HEK293 (cell line): ENCODE data around the gene PGC.

ENCODE experiments used
- CTCF ChIA-PET: fragments of 350-600 bp; formaldehyde crosslinking; extraction: SDS; loops from one replicate; lab custom pipeline; 2021; ENCODE audit warnings: antibody characterized with exemption; lab: Yijun Ruan, JAX
- POLR2A ChIA-PET: fragments of 300-600 bp; formaldehyde crosslinking; extraction: SDS; loops from one replicate; lab custom pipeline; 2020; ENCODE audit warnings: antibody characterized with exemption, inconsistent platforms; lab: Yijun Ruan, JAX
- H3K27ac ChIP-seq: fragments of 200-500 bp; sonication (Bioruptor generic); 2 replicates; pipeline ENCODE4 v1.5.1; 2014; ENCODE audit warnings: low read depth, low read length, control low read depth, inconsistent platforms; ENCODE audit errors: extremely low read depth
- H3K36me3 ChIP-seq, 2 experiments: fragments of 200-500 bp in 1 of 2; sonication (Bioruptor generic) in 1 of 2; 1 replicate in 1 of 2; 2 replicates in 1 of 2; pipeline ENCODE4 v1.5.1; 2014 to 2017; ENCODE audit warnings: inconsistent platforms in 2 of 2, low read length in 2 of 2; ENCODE audit not compliant: control insufficient read depth in 2 of 2, insufficient read depth in 1 of 2
- H3K4me1 ChIP-seq: fragments of 200-500 bp; sonication (Bioruptor generic); 2 replicates; pipeline ENCODE4 v1.5.1; 2014; ENCODE audit warnings: mild to moderate bottlenecking, low read length, inconsistent platforms; ENCODE audit not compliant: control insufficient read depth, insufficient read depth
- H3K4me3 ChIP-seq: 2 replicates; pipeline ENCODE4 v1.5.1; 2011; ENCODE audit warnings: low read depth, mild to moderate bottlenecking, control low read depth, low read length, moderate library complexity
- H3K9me3 ChIP-seq: fragments of 200-500 bp; sonication (Bioruptor generic); 2 replicates; pipeline ENCODE4 v1.5.1; 2014; ENCODE audit warnings: low read depth, low read length, inconsistent platforms; ENCODE audit not compliant: control insufficient read depth, insufficient read depth
- BCL11A ChIP-seq: fragments of 450-650 bp; formaldehyde crosslinking; IDR thresholded peaks from 2 replicates; pipeline ENCODE4 v1.5.1; 2016; ENCODE audit warnings: low read depth, missing biosample characterization, missing genetic modification characterization
- EGR2 ChIP-seq: fragments of 450-650 bp; formaldehyde crosslinking; IDR thresholded peaks from 2 replicates; pipeline ENCODE4 v1.5.1; 2016; ENCODE audit warnings: low read depth, missing biosample characterization, missing genetic modification characterization
- SCRT2 ChIP-seq: fragments of 450-650 bp; formaldehyde crosslinking; IDR thresholded peaks from 2 replicates; pipeline ENCODE4 v1.5.1; 2016; ENCODE audit warnings: missing biosample characterization, missing genetic modification characterization
- WT1 ChIP-seq: fragments of 450-650 bp; formaldehyde crosslinking; IDR thresholded peaks from 2 replicates; pipeline ENCODE4 v1.5.1; 2016; ENCODE audit warnings: missing biosample characterization, missing genetic modification characterization
- ZBTB20 ChIP-seq: fragments of 450-650 bp; formaldehyde crosslinking; IDR thresholded peaks from 2 replicates; pipeline ENCODE4 v1.5.1; 2016; ENCODE audit warnings: missing biosample characterization, missing genetic modification characterization
- ZBTB48 ChIP-seq: fragments of 450-650 bp; formaldehyde crosslinking; IDR thresholded peaks from 2 replicates; pipeline ENCODE4 v1.5.1; 2016; ENCODE audit warnings: missing biosample characterization, missing genetic modification characterization
- ZBTB6 ChIP-seq: fragments of 450-650 bp; formaldehyde crosslinking; IDR thresholded peaks from 2 replicates; pipeline ENCODE4 v1.5.1; 2017; ENCODE audit warnings: missing biosample characterization, missing genetic modification characterization
- ZFHX2 ChIP-seq: fragments of 450-650 bp; formaldehyde crosslinking; conservative IDR thresholded peaks from 2 replicates; pipeline ENCODE4 v1.5.1; 2016; ENCODE audit warnings: missing biosample characterization, missing genetic modification characterization
- ZIC2 ChIP-seq: fragments of 450-650 bp; formaldehyde crosslinking; IDR thresholded peaks from 2 replicates; pipeline ENCODE4 v1.5.1; 2016; ENCODE audit warnings: missing biosample characterization, missing genetic modification characterization
- ZNF114 ChIP-seq: fragments of 450-650 bp; formaldehyde crosslinking; IDR thresholded peaks from 2 replicates; pipeline ENCODE4 v1.5.0; 2017; ENCODE audit warnings: missing biosample characterization, missing genetic modification characterization
- ZNF266 ChIP-seq: fragments of 450-650 bp; formaldehyde crosslinking; IDR thresholded peaks from 2 replicates; pipeline ENCODE4 v1.5.1; 2016; ENCODE audit warnings: missing biosample characterization, missing genetic modification characterization, low read depth
- ZNF292 ChIP-seq: fragments of 450-650 bp; formaldehyde crosslinking; IDR thresholded peaks from 2 replicates; pipeline ENCODE4 v1.5.1; 2016; ENCODE audit warnings: low read depth, missing biosample characterization, missing genetic modification characterization, borderline replicate concordance
- ZNF473 ChIP-seq: fragments of 450-650 bp; formaldehyde crosslinking; IDR thresholded peaks from 2 replicates; pipeline ENCODE4 v1.5.1; 2017; ENCODE audit warnings: missing biosample characterization, missing genetic modification characterization
- ZNF561 ChIP-seq: fragments of 450-650 bp; IDR thresholded peaks from 2 replicates; pipeline ENCODE4 v1.5.1; 2018; ENCODE audit warnings: missing biosample characterization, missing genetic modification characterization, borderline replicate concordance
- ZNF629 ChIP-seq: fragments of 450-650 bp; formaldehyde crosslinking; IDR thresholded peaks from 2 replicates; pipeline ENCODE4 v1.5.1; 2017; ENCODE audit warnings: missing biosample characterization, missing genetic modification characterization
- ZNF660 ChIP-seq: fragments of 450-650 bp; IDR thresholded peaks from 2 replicates; pipeline ENCODE4 v1.5.1; 2018; ENCODE audit warnings: missing biosample characterization, mild to moderate bottlenecking, missing genetic modification characterization
- ZNF670 ChIP-seq: fragments of 450-650 bp; formaldehyde crosslinking; IDR thresholded peaks from 2 replicates; pipeline ENCODE4 v1.5.1; 2016; ENCODE audit warnings: missing biosample characterization, missing genetic modification characterization, low read depth
- ZNF701 ChIP-seq: fragments of 450-650 bp; formaldehyde crosslinking; IDR thresholded peaks from 2 replicates; pipeline ENCODE4 v1.5.1; 2016; ENCODE audit warnings: missing biosample characterization, missing genetic modification characterization
- ZNF837 ChIP-seq: fragments of 450-650 bp; formaldehyde crosslinking; IDR thresholded peaks from 2 replicates; pipeline ENCODE4 v1.5.1; 2016; ENCODE audit warnings: missing biosample characterization, missing genetic modification characterization
- TF ChIP-seq, protein P1 (sequence below): fragments of 450-650 bp; IDR thresholded peaks from 2 replicates; pipeline ENCODE4 v1.5.1; 2018; ENCODE audit warnings: missing biosample characterization, mild to moderate bottlenecking, missing genetic modification characterization
- TF ChIP-seq, protein P2 (sequence below): fragments of 450-650 bp; formaldehyde crosslinking; IDR thresholded peaks from 2 replicates; pipeline ENCODE4 v1.5.1; 2016; ENCODE audit warnings: missing biosample characterization, missing genetic modification characterization

The PGC gene

GRCh38 chr6:41713159-41713649, 34.0 kb downstream of the PGC start:
- Histone ChIP-seq H3K36me3 (no peaks in the 10 kb centered on the region), H3K4me1 (peaks cover 3% of the 10 kb centered on the region; the same call in 1 of the 2 replicates), H3K4me3 (no peak overlapping the region), H3K27ac (no peak overlapping the region), H3K9me3 (no peaks in the 10 kb centered on the region)
- TF ChIP-seq ZFHX2 (tag by site-specific recombination) = peak; percentile 70
- peak; percentile 79; the same call in 1 of the 2 replicates for TF ChIP-seq ZBTB48 (tag by site-specific recombination)
- peak; percentile 20; the same call in 1 of the 2 replicates for TF ChIP-seq ZIC2
- no peak for TF ChIP-seq ZNF292
- TF ChIP-seq ZBTB20 (tag by site-specific recombination) = peak; percentile 76
- TF ChIP-seq EGR2 (tag by site-specific recombination) = peak; percentile 69
- no peak for TF ChIP-seq ZNF670
- no peak for TF ChIP-seq ZNF837 (tag by site-specific recombination)
- TF ChIP-seq ZNF114 (tag by site-specific recombination) = no peak
- TF ChIP-seq, protein P1, sequence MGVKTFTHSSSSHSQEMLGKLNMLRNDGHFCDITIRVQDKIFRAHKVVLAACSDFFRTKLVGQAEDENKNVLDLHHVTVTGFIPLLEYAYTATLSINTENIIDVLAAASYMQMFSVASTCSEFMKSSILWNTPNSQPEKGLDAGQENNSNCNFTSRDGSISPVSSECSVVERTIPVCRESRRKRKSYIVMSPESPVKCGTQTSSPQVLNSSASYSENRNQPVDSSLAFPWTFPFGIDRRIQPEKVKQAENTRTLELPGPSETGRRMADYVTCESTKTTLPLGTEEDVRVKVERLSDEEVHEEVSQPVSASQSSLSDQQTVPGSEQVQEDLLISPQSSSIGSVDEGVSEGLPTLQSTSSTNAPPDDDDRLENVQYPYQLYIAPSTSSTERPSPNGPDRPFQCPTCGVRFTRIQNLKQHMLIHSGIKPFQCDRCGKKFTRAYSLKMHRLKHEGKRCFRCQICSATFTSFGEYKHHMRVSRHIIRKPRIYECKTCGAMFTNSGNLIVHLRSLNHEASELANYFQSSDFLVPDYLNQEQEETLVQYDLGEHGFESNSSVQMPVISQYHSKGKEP (tag by site-specific recombination) = no peak
- no peak for TF ChIP-seq BCL11A (tag by site-specific recombination)
- no peak for TF ChIP-seq WT1 (tag by site-specific recombination)
- TF ChIP-seq, protein P2, sequence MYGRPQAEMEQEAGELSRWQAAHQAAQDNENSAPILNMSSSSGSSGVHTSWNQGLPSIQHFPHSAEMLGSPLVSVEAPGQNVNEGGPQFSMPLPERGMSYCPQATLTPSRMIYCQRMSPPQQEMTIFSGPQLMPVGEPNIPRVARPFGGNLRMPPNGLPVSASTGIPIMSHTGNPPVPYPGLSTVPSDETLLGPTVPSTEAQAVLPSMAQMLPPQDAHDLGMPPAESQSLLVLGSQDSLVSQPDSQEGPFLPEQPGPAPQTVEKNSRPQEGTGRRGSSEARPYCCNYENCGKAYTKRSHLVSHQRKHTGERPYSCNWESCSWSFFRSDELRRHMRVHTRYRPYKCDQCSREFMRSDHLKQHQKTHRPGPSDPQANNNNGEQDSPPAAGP = 0 out of 2 replicates have a peak, but pooled peaks have one; percentile 34
- no peak for TF ChIP-seq ZNF561 (tag by site-specific recombination)
- no peak for TF ChIP-seq ZNF473 (tag by site-specific recombination)
- TF ChIP-seq SCRT2 = no peak
- TF ChIP-seq ZNF660 = no peak
- TF ChIP-seq ZNF629 (tag by site-specific recombination) = no peak
- no peak for TF ChIP-seq ZNF266 (tag by site-specific recombination)
- CTCF ChIA-PET = interaction anchor here (0.5 to 1.4 kb wide), 7 partner anchors 8 to 394 kb away, joined by 3 to 5 read pairs (median 3); no protein-coding TSS in a partner anchor
- POLR2A ChIA-PET = interaction anchor here (0.5 to 1.1 kb wide), 3 partner anchors 21 to 296 kb away, joined by 3 to 5 read pairs (median 3); no protein-coding TSS in a partner anchor

DNA sequence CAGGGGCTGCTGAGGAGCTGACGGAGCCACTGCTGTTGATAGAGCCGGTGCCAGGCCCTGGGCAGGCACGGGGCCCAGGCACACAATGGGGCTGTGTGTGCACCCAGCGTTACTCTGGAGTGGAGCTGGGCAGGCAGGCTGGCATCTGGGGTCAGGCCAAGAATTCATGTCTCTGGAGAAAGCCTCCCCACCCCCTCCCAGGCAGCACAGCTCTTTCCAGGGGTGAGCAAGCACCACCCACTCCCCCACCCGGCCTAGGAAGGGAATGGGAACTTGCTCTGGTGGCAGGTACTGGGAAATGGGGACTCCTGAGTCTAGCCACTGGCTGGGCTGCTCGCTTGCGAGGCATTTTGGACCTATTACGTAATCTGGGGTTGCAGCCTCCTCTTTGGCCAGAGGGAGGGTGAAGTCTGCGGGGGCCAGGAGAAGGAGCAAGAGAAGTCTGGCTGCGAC, 34.5 kb downstream of the PGC start:
- ChIA-PET POLR2A (interaction anchor here (0.5 to 0.6 kb wide), 2 partner anchors 22 to 295 kb away, joined by 3 to 5 read pairs; no protein-coding TSS in a partner anchor), CTCF (interaction anchor here (0.5 to 1.1 kb wide), 4 partner anchors 19 to 430 kb away, joined by 3 to 5 read pairs (median 4); partner anchors contain the start of gene C6orf132)
- H3K27ac ChIP-seq = no peak overlapping the region
- H3K4me1 ChIP-seq = peaks cover 3% of the 10 kb centered on the region; the same call in 1 of the 2 replicates
- H3K36me3 ChIP-seq = no peaks in the 10 kb centered on the region
- no peak overlapping the region for H3K4me3 ChIP-seq
- no peaks in the 10 kb centered on the region for H3K9me3 ChIP-seq
- TF ChIP-seq ZBTB6 (tag by site-specific recombination) (peak; percentile 19; the same call in 1 of the 2 replicates), ZNF701 (tag by site-specific recombination) (no peak)
